Type B pancreatic cell (in vitro differentiated cells): ENCODE measurements around the gene NKAIN2. TPM values are rescaled to one million over a fixed set of nuclear protein-coding genes. Genes with fewer than 3 reads are reported as not detected.

Experiments used
- DNase-seq: peaks from one replicate; pipeline ENCODE4 v3.0.0; 2021; ENCODE audit warnings: mixed read lengths; ENCODE audit not compliant: unreplicated experiment; ENCODE audit errors: extremely low spot score
- H3K27ac Mint-ChIP-seq: 2 replicates; pipeline ENCODE4 v1.8.0; 2021; ENCODE audit warnings: mild to moderate bottlenecking, mixed read lengths
- H3K27me3 Mint-ChIP-seq: 2 replicates; pipeline ENCODE4 v1.8.0; 2021; ENCODE audit warnings: mixed read lengths
- H3K36me3 Mint-ChIP-seq: 2 replicates; pipeline ENCODE4 v1.8.0; 2021; ENCODE audit warnings: mixed read lengths
- H3K4me1 Mint-ChIP-seq: one replicate; pipeline ENCODE4 v1.8.0; 2021; ENCODE audit warnings: mixed read lengths; ENCODE audit not compliant: unreplicated experiment
- H3K4me3 Mint-ChIP-seq: 2 replicates; pipeline ENCODE4 v1.8.0; 2021; ENCODE audit warnings: mild to moderate bottlenecking, mixed read lengths
- H3K9me3 Mint-ChIP-seq: 2 replicates; pipeline ENCODE4 v1.8.0; 2021; ENCODE audit warnings: mixed read lengths
- total RNA-seq: library from RNA; stranded (reverse); gene quantifications from 2 replicates; pipeline ENCODE4 v1.2.1, GENCODE V29; 2021; ENCODE audit warnings: low replicate concordance
- TF ChIP-seq, protein P1 (sequence below): fragments of 200-600 bp; sonication (generic); conservative IDR thresholded peaks from 2 replicates; pipeline ENCODE4 v1.5.0; 2021; ENCODE audit warnings: antibody characterized with exemption, mild to moderate bottlenecking

The NKAIN2 gene
- total RNA-seq, 1 donor from 2014 or later = 1.7 TPM

DNA sequence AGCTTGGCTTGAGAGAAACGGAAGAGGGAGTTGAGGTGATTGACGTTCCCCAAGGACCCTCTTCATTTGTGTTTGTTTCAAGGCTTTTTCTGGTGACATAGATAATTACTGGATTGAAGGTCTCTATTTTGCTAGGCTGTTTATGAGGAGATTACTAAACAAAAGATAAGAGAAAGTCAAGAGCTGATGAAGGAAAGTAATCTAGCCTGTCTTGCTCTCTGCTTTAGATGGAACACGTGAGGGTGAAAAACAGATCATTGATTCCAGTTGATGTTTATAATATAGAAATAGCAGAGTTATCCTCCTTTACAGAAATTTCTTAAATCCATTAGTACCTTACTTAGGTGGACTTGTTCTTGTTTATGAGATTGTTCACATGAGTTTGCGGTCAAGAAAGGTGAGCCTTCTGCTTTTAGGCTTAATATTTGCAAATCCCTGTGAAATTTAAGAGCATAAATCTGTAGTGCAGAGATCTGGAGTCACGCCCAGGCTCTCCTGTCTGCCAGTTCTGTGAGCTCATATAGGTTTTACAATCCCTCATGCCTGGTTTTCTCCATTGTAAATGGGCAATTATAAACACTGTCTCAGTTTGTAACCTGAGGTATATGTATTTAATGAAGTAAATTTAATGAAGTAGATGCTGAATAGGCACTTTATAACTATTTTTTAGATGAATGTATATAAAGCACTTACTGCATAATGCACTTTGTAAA lies 272.8 kb downstream of the NKAIN2 start:
- no peaks in the 10 kb centered on the region for H3K36me3 Mint-ChIP-seq
- no peak overlapping the region for H3K4me3 Mint-ChIP-seq
- H3K4me1 Mint-ChIP-seq = peaks cover 22% of the 10 kb centered on the region
- H3K9me3 Mint-ChIP-seq = no peaks in the 10 kb centered on the region
- no peaks in the 10 kb centered on the region for H3K27me3 Mint-ChIP-seq
- TF ChIP-seq, protein P1, sequence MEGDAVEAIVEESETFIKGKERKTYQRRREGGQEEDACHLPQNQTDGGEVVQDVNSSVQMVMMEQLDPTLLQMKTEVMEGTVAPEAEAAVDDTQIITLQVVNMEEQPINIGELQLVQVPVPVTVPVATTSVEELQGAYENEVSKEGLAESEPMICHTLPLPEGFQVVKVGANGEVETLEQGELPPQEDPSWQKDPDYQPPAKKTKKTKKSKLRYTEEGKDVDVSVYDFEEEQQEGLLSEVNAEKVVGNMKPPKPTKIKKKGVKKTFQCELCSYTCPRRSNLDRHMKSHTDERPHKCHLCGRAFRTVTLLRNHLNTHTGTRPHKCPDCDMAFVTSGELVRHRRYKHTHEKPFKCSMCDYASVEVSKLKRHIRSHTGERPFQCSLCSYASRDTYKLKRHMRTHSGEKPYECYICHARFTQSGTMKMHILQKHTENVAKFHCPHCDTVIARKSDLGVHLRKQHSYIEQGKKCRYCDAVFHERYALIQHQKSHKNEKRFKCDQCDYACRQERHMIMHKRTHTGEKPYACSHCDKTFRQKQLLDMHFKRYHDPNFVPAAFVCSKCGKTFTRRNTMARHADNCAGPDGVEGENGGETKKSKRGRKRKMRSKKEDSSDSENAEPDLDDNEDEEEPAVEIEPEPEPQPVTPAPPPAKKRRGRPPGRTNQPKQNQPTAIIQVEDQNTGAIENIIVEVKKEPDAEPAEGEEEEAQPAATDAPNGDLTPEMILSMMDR = no peak
- H3K27ac Mint-ChIP-seq = no peak overlapping the region
- DNase-seq = no peak

DNA sequence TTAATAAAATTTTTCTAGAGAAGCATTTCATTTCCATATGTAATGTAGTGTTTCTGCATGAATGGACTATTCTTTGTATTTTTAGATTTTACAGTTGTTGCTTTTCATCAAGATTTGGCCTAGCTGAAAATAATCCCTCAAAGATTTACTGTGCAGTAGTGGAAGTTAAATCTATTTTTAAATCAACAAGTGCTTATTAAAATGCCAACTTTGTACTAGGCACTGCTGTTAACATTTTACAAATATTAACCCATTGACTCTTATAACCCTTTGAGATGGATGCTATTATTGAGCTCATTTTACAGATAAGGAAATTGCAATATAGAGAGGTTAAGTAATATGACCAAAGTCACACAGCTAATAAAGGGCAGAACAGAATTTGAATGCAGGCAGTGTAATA lies 274.5 kb downstream of the NKAIN2 start:
- H3K36me3 Mint-ChIP-seq = no peaks in the 10 kb centered on the region
- no peak for DNase-seq
- H3K4me1 Mint-ChIP-seq = peaks cover 17% of the 10 kb centered on the region
- no peaks in the 10 kb centered on the region for H3K27me3 Mint-ChIP-seq
- H3K4me3 Mint-ChIP-seq = no peak overlapping the region
- TF ChIP-seq, protein P1 = no peak
- no peaks in the 10 kb centered on the region for H3K9me3 Mint-ChIP-seq
- no peak overlapping the region for H3K27ac Mint-ChIP-seq

DNA sequence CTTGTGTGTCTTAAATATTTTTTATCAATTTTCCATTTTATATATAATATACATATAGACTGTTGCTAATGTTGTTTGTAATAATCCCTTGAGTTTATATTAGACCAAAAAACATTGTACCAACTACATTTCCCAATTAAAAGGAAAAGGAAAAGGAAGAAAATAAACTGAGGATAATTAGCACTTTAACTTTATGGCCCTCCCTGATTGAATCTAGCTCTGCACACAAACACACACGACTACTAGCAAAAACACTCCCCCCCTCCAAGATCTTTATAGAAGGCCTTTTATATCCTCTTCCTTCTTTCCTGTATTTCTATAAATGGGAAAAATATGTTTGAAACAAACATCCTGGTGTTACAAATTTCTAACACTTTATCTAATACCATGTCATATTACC lies 276.8 kb downstream of the NKAIN2 start:
- no peak overlapping the region for H3K27ac Mint-ChIP-seq
- H3K36me3 Mint-ChIP-seq = no peaks in the 10 kb centered on the region
- no peak for DNase-seq
- H3K27me3 Mint-ChIP-seq = no peaks in the 10 kb centered on the region
- peaks cover 11% of the 10 kb centered on the region for H3K4me1 Mint-ChIP-seq
- no peak overlapping the region for H3K4me3 Mint-ChIP-seq
- H3K9me3 Mint-ChIP-seq = no peaks in the 10 kb centered on the region
- TF ChIP-seq, protein P1 = no peak

DNA sequence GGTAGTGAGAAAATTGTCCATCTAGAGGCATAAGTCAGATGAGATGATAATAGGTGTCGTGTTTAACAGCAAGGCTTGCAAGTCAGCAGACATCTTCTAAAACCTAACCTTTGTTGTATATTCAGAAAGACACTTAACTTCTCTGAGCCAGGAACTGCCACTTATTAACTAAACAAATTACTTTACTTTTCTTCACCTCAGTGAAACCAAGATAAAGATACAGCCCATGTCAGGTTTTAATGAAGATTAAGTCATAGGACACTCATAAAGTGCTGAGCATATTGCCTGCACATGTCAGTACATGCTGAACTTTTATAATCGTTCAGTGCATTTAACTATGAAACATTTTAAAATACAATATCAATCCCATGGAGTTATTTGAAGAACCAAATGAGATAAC lies 286.8 kb downstream of the NKAIN2 start:
- Mint-ChIP-seq H3K9me3 (no peaks in the 10 kb centered on the region), H3K4me3 (no peak overlapping the region), H3K36me3 (no peaks in the 10 kb centered on the region), H3K27ac (no peak overlapping the region), H3K27me3 (no peaks in the 10 kb centered on the region), H3K4me1 (peaks cover 4% of the 10 kb centered on the region)
- DNase-seq = no peak
- TF ChIP-seq, protein P1 = no peak

- H3K27me3 Mint-ChIP-seq = peaks cover 3% of the 10 kb centered on the region
- H3K27ac Mint-ChIP-seq = no peak overlapping the region
- H3K36me3 Mint-ChIP-seq = no peaks in the 10 kb centered on the region
- no peak for DNase-seq
- H3K4me1 Mint-ChIP-seq = no peaks in the 10 kb centered on the region
- peaks cover 5% of the 10 kb centered on the region for H3K9me3 Mint-ChIP-seq
- TF ChIP-seq, protein P1 = no peak
- H3K4me3 Mint-ChIP-seq = no peak overlapping the region
These were observed 295.9 kb downstream of the NKAIN2 start for GRCh38 chr6:124099520-124099919.

- Mint-ChIP-seq H3K36me3 (no peaks in the 10 kb centered on the region), H3K4me3 (no peak overlapping the region), H3K4me1 (no peaks in the 10 kb centered on the region), H3K27me3 (no peaks in the 10 kb centered on the region), H3K9me3 (no peaks in the 10 kb centered on the region), H3K27ac (no peak overlapping the region)
- DNase-seq = no peak
- TF ChIP-seq, protein P1 = no peak
These were observed 306.8 kb downstream of the NKAIN2 start for GRCh38 chr6:124110514-124110913.
